Ishikawa (cell line): ENCODE results near the gene RITA1.

Experiments
- CEBPB ChIP-seq: IDR thresholded peaks from 2 replicates; pipeline ENCODE4 v1.6.1; 2012
- EGR1 ChIP-seq: IDR thresholded peaks from 2 replicates; pipeline ENCODE4 v1.6.1; 2012
- EP300 ChIP-seq: IDR thresholded peaks from 2 replicates; pipeline ENCODE4 v1.6.1; 2012; ENCODE audit warnings: borderline replicate concordance
- FOXM1 ChIP-seq: IDR thresholded peaks from 2 replicates; pipeline ENCODE4 v1.6.1; 2012; ENCODE audit warnings: low read depth, borderline replicate concordance
- MAX ChIP-seq: IDR thresholded peaks from 2 replicates; pipeline ENCODE4 v1.6.1; 2012
- RAD21 ChIP-seq: IDR thresholded peaks from 2 replicates; pipeline ENCODE4 v1.6.1; 2012; ENCODE audit warnings: low read depth
- TAF1 ChIP-seq: IDR thresholded peaks from 2 replicates; pipeline ENCODE4 v1.6.1; 2012; ENCODE audit warnings: low read depth, mild to moderate bottlenecking
- TCF12 ChIP-seq: IDR thresholded peaks from 2 replicates; pipeline ENCODE4 v1.6.1; 2012; ENCODE audit warnings: low read depth
- YY1 ChIP-seq: IDR thresholded peaks from 2 replicates; pipeline ENCODE4 v1.6.1; 2012; ENCODE audit warnings: low read depth
- ZBTB7A ChIP-seq: IDR thresholded peaks from 2 replicates; pipeline ENCODE4 v1.6.1; 2012; ENCODE audit warnings: low read depth
- TF ChIP-seq, protein P1 (sequence below): IDR thresholded peaks from 2 replicates; pipeline ENCODE4 v1.6.1; 2012; ENCODE audit warnings: low read depth, mild to moderate bottlenecking
- TF ChIP-seq, protein P2 (sequence below): IDR thresholded peaks from 2 replicates; pipeline ENCODE4 v1.6.1; 2012

- TF ChIP-seq TCF12 = peak; percentile 57
- no peak for TF ChIP-seq EGR1
- no peak for TF ChIP-seq YY1
- TF ChIP-seq EP300 = peak; percentile 57
- no peak for TF ChIP-seq RAD21
- TF ChIP-seq, protein P1, sequence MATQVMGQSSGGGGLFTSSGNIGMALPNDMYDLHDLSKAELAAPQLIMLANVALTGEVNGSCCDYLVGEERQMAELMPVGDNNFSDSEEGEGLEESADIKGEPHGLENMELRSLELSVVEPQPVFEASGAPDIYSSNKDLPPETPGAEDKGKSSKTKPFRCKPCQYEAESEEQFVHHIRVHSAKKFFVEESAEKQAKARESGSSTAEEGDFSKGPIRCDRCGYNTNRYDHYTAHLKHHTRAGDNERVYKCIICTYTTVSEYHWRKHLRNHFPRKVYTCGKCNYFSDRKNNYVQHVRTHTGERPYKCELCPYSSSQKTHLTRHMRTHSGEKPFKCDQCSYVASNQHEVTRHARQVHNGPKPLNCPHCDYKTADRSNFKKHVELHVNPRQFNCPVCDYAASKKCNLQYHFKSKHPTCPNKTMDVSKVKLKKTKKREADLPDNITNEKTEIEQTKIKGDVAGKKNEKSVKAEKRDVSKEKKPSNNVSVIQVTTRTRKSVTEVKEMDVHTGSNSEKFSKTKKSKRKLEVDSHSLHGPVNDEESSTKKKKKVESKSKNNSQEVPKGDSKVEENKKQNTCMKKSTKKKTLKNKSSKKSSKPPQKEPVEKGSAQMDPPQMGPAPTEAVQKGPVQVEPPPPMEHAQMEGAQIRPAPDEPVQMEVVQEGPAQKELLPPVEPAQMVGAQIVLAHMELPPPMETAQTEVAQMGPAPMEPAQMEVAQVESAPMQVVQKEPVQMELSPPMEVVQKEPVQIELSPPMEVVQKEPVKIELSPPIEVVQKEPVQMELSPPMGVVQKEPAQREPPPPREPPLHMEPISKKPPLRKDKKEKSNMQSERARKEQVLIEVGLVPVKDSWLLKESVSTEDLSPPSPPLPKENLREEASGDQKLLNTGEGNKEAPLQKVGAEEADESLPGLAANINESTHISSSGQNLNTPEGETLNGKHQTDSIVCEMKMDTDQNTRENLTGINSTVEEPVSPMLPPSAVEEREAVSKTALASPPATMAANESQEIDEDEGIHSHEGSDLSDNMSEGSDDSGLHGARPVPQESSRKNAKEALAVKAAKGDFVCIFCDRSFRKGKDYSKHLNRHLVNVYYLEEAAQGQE = no peak
- TF ChIP-seq MAX = peak; percentile 76
- no peak for TF ChIP-seq TAF1
- peak; percentile 32; the same call in 1 of the 2 replicates for TF ChIP-seq FOXM1
- TF ChIP-seq CEBPB = no peak
- TF ChIP-seq, protein P2, sequence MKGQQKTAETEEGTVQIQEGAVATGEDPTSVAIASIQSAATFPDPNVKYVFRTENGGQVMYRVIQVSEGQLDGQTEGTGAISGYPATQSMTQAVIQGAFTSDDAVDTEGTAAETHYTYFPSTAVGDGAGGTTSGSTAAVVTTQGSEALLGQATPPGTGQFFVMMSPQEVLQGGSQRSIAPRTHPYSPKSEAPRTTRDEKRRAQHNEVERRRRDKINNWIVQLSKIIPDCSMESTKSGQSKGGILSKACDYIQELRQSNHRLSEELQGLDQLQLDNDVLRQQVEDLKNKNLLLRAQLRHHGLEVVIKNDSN = peak; percentile 64
- TF ChIP-seq ZBTB7A = no peak
Observed at GRCh38 chr12:113142173-113142885, 43.2 kb upstream of the RITA1 start.
